SJCRH30 (cell line): ENCODE data around the gene GPR146. TPM values are rescaled to one million over a fixed set of nuclear protein-coding genes. Genes with fewer than 3 reads are reported as not detected.

Experiments used
- DNase-seq, 2 experiments: peaks; one replicate each; pipeline ENCODE4 v3.0.0-alpha.2; 2015 to 2020
- H3K27ac ChIP-seq: fragments of 250-450 bp; sonication (Bioruptor Pico); 2 replicates; pipeline ENCODE4 v1.5.1; 2020; ENCODE audit warnings: mild to moderate bottlenecking, moderate library complexity
- H3K27me3 ChIP-seq: fragments of 250-450 bp; sonication (Bioruptor Pico); 2 replicates; pipeline ENCODE4 v1.5.1; 2020; ENCODE audit warnings: mild to moderate bottlenecking, moderate library complexity
- H3K36me3 ChIP-seq: fragments of 250-450 bp; sonication (Bioruptor Pico); 2 replicates; pipeline ENCODE4 v1.5.1; 2020; ENCODE audit warnings: mild to moderate bottlenecking, moderate library complexity
- H3K4me1 ChIP-seq: fragments of 250-450 bp; sonication (Bioruptor Pico); 2 replicates; pipeline ENCODE4 v1.5.1; 2020; ENCODE audit warnings: mild to moderate bottlenecking, moderate library complexity
- H3K4me3 ChIP-seq: fragments of 250-450 bp; sonication (Bioruptor Pico); 2 replicates; pipeline ENCODE4 v1.5.1; 2020; ENCODE audit warnings: mild to moderate bottlenecking, moderate library complexity
- H3K9me3 ChIP-seq: fragments of 250-450 bp; sonication (Bioruptor Pico); replicated peaks from 2 replicates; pipeline ENCODE4 v1.5.1; 2020; ENCODE audit warnings: mild to moderate bottlenecking, moderate library complexity
- total RNA-seq: library from RNA; depleted of rRNA; stranded (reverse); fragments of >200 nt; shearing (Covaris generic); gene quantifications from 2 replicates; pipeline ENCODE4 v1.2.3, GENCODE V29; 2014

The GPR146 gene
- total RNA-seq, 1 experiment from 2014 or later = 0.93 TPM

DNA sequence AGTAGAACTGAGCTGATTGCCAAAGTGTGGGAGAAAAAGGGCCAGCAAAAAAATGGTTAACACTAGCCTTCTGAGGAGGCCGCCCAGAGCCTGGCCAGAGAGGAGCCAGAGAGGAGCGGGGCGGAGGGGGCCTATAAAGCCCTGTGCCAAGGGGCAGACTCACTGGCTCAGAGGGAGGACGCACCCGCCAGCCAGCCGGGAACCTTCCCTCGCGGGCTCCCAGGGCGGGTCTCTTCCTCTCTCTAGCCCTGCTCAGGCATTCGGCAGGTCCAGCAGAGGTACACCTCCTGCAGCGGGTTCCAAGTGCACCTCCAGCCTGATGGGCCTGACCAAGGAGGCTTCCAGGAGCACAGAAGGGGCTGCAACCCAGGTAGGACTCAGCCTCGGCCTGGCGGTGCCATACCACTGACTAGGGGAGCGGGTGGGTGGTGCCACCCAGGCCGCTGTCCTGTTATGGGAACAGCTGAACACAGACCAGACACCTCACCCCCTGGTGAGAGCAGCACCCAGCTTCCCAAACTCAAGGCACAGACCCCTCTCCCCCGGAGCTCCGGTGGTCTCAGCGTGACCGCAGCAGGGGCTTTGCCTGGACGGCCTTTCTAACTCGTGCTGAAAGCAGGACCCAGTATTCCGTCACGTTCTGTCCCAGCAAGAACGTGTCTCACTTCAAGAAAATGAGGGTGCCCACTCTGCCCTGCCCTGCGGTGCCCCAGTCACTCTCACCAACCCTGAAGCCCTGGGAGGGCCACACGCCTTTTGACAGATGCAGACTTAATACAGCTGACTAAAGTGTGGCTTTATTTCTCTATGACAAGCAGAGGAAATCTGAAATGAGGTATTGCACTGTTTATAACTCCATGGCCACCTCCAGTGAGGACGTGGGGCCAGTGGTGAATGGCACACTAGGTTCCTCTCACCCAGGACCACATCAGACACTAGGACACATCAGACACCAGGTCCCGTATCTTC is 43.9 kb downstream of the GPR146 start, which contains the start of gene GPER1:
Gene GPER1, plus strand, starts transcription at position 162 of the 969 bp plus-strand sequence. CDS start 3,616 bp downstream, outside the sequence.
- no peaks in the 10 kb centered on the region for H3K9me3 ChIP-seq
- H3K36me3 ChIP-seq = no peaks in the 10 kb centered on the region
- H3K27ac ChIP-seq = no peak within 1 kb of the TSS
- H3K4me1 ChIP-seq = peaks cover 5% of the 10 kb centered on the region; the same call in 1 of the 2 replicates
- H3K27me3 ChIP-seq = no peaks in the 10 kb centered on the region
- H3K4me3 ChIP-seq = no peak within 1 kb of the TSS
- peak; percentile 34 to 41 for DNase-seq

DNA sequence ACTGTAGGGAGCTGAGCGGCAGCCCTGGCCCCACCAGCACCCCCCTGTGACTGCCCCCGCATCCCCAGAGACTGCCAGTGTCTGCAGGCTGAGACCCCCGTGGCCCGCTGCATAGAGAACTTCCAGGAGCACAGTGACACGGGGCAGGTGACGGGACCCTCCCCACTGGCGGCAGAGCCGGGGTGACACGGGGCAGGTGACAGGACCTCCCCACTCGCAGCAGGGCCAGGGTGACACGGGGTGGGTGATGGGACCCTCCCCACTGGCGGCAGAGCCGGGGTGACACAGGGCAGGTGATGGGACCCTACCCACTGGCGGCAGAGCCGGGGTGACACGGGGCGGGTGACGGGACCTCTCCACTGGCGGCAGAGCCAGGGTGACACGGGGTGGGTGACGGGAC is 45.9 kb downstream of the GPR146 start:
- DNase-seq = no peak
- peaks cover 5% of the 10 kb centered on the region; the same call in 1 of the 2 replicates for H3K4me1 ChIP-seq
- H3K27me3 ChIP-seq = no peaks in the 10 kb centered on the region
- no peaks in the 10 kb centered on the region for H3K9me3 ChIP-seq
- no peaks in the 10 kb centered on the region for H3K36me3 ChIP-seq
- H3K4me3 ChIP-seq = no peak overlapping the region
- no peak overlapping the region for H3K27ac ChIP-seq

GRCh38 chr7:1090686-1091643 is 46.6 kb downstream of the GPR146 start:
- Histone ChIP-seq H3K4me1 (peaks cover 5% of the 10 kb centered on the region; the same call in 1 of the 2 replicates), H3K4me3 (no peak overlapping the region), H3K36me3 (no peaks in the 10 kb centered on the region), H3K27me3 (no peaks in the 10 kb centered on the region), H3K27ac (no peak overlapping the region), H3K9me3 (no peaks in the 10 kb centered on the region)
- DNase-seq = no peak

- H3K4me1 ChIP-seq = peaks cover 5% of the 10 kb centered on the region; the same call in 1 of the 2 replicates
- H3K36me3 ChIP-seq = no peaks in the 10 kb centered on the region
- no peak overlapping the region for H3K4me3 ChIP-seq
- no peak overlapping the region for H3K27ac ChIP-seq
- no peak for DNase-seq
- H3K27me3 ChIP-seq = no peaks in the 10 kb centered on the region
- H3K9me3 ChIP-seq = no peaks in the 10 kb centered on the region
Measured at GRCh38 chr7:1091644-1092027, 47.3 kb downstream of the GPR146 start.

DNA sequence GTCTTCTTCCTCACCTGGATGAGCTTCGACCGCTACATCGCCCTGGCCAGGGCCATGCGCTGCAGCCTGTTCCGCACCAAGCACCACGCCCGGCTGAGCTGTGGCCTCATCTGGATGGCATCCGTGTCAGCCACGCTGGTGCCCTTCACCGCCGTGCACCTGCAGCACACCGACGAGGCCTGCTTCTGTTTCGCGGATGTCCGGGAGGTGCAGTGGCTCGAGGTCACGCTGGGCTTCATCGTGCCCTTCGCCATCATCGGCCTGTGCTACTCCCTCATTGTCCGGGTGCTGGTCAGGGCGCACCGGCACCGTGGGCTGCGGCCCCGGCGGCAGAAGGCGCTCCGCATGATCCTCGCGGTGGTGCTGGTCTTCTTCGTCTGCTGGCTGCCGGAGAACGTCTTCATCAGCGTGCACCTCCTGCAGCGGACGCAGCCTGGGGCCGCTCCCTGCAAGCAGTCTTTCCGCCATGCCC is 47.9 kb downstream of the GPR146 start:
- Histone ChIP-seq H3K27ac (no peak overlapping the region), H3K27me3 (no peaks in the 10 kb centered on the region), H3K4me1 (peaks cover 5% of the 10 kb centered on the region; the same call in 1 of the 2 replicates), H3K36me3 (no peaks in the 10 kb centered on the region), H3K4me3 (no peak overlapping the region), H3K9me3 (no peaks in the 10 kb centered on the region)
- no peak for DNase-seq

GRCh38 chr7:1092806-1093501 is 48.6 kb downstream of the GPR146 start:
- Histone ChIP-seq H3K4me3 (no peak overlapping the region), H3K27ac (no peak overlapping the region), H3K4me1 (no peaks in the 10 kb centered on the region), H3K36me3 (no peaks in the 10 kb centered on the region), H3K27me3 (no peaks in the 10 kb centered on the region), H3K9me3 (no peaks in the 10 kb centered on the region)
- no peak for DNase-seq

GRCh38 chr7:1093502-1093843 is 49.1 kb downstream of the GPR146 start:
- Histone ChIP-seq H3K4me1 (no peaks in the 10 kb centered on the region), H3K36me3 (no peaks in the 10 kb centered on the region), H3K27me3 (no peaks in the 10 kb centered on the region), H3K4me3 (no peak overlapping the region), H3K27ac (no peak overlapping the region), H3K9me3 (no peaks in the 10 kb centered on the region)
- no peak for DNase-seq

DNA sequence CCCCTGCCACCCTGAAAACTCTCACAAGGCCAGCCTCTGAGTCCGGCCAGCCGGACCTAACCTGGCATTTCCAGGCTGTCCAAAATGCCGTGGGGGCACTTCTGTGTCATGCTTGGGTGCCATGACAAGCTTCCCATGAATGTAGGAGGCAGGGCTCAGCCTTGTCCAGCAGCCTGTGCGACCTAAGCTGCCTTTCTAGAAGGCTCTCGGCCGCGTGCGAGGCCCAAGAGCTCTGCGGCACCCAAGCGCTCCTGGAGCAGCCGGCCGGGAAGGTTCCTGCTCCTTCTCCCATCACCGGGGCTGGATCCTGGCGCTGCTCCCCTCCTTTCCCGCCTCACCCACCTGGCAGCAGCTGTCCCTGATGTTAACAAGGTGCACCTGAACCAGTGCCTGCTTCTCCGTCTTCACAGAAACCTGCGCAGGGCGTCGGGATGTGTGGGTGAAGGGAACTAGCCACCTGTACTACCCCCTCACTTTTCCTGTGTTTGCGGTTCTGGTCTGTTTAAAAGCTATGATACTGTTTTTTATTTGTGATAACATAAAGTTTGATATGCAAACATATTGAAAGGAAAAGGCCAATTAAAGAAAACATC is 49.7 kb downstream of the GPR146 start:
- no peaks in the 10 kb centered on the region for H3K36me3 ChIP-seq
- H3K27ac ChIP-seq = no peak overlapping the region
- no peak for DNase-seq
- H3K9me3 ChIP-seq = no peaks in the 10 kb centered on the region
- no peak overlapping the region for H3K4me3 ChIP-seq
- no peaks in the 10 kb centered on the region for H3K4me1 ChIP-seq
- no peaks in the 10 kb centered on the region for H3K27me3 ChIP-seq

GRCh38 chr7:1094870-1095269 is 50.5 kb downstream of the GPR146 start:
- DNase-seq = no peak
- no peaks in the 10 kb centered on the region for H3K27me3 ChIP-seq

GRCh38 chr7:1095621-1096155 is 51.3 kb downstream of the GPR146 start:
- DNase-seq = no peak
- Histone ChIP-seq H3K9me3 (no peaks in the 10 kb centered on the region), H3K4me3 (no peak overlapping the region), H3K27me3 (no peaks in the 10 kb centered on the region), H3K27ac (no peak overlapping the region), H3K4me1 (no peaks in the 10 kb centered on the region), H3K36me3 (no peaks in the 10 kb centered on the region)

More at GRCh38 chr7:1094870-1095269, 50.5 kb downstream of the GPR146 start:
- H3K4me3 ChIP-seq = no peak overlapping the region
- no peaks in the 10 kb centered on the region for H3K9me3 ChIP-seq
- H3K4me1 ChIP-seq = no peaks in the 10 kb centered on the region
- H3K27ac ChIP-seq = no peak overlapping the region
- no peaks in the 10 kb centered on the region for H3K36me3 ChIP-seq

- H3K9me3 ChIP-seq = no peaks in the 10 kb centered on the region
- H3K4me3 ChIP-seq = no peak overlapping the region
- no peak overlapping the region for H3K27ac ChIP-seq
- H3K4me1 ChIP-seq = peaks cover 7% of the 10 kb centered on the region; the same call in 1 of the 2 replicates
- H3K36me3 ChIP-seq = no peaks in the 10 kb centered on the region
- no peak for DNase-seq
- no peaks in the 10 kb centered on the region for H3K27me3 ChIP-seq
Measured at GRCh38 chr7:1096156-1097119, 52.1 kb downstream of the GPR146 start.

DNA sequence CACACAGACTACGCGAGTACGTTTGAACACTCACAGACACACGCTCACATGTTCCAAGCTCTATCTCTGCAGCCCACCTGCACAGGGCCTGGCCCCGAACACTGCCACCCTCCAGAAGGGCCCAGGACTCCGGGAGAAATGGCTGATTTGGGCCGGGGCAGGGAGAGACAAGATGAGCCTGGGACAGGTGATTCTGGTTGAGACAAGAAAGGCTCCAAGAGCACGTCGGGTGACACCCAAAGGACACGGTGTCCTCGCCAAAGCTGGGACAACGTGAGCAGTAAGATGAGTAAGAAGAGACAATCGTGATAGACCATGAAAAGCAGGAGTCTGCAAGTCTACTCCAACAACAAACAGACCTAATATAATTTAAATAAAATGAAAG is 52.8 kb downstream of the GPR146 start:
- Histone ChIP-seq H3K27me3 (no peaks in the 10 kb centered on the region), H3K4me1 (peaks cover 8% of the 10 kb centered on the region; the same call in 1 of the 2 replicates)
- no peak for DNase-seq

More for the DNA sequence above, 52.8 kb downstream of the GPR146 start:
- H3K36me3 ChIP-seq = no peaks in the 10 kb centered on the region
- no peak overlapping the region for H3K27ac ChIP-seq
- H3K4me3 ChIP-seq = no peak overlapping the region
- no peaks in the 10 kb centered on the region for H3K9me3 ChIP-seq
